Breast epithelium (tissue), 4 donors: ENCODE data around the gene MROH2A. TPM values are rescaled to one million over a fixed set of nuclear protein-coding genes. Genes with fewer than 3 reads are reported as not detected.

Experiments used
- DNase-seq, 2 donors: peaks; one replicate each; pipeline ENCODE4 v3.0.0-alpha.2; 2019; ENCODE audit warnings: low spot score in 2 of 2
- H3K27ac ChIP-seq, 2 donors: fragments of 200-600 bp; sonication (generic) in 1 of 2; one replicate each; pipeline ENCODE4 v1.5.1; 2016 to 2019; ENCODE audit warnings: mild to moderate bottlenecking in 1 of 2
- H3K27me3 ChIP-seq, 2 donors: fragments of 200-600 bp; sonication (generic) in 1 of 2; one replicate each; pipeline versions ENCODE4 v1.5.1 to v1.6.0; 2017 to 2019; ENCODE audit warnings: control low read depth in 1 of 2, mild to moderate bottlenecking in 1 of 2
- H3K36me3 ChIP-seq: fragments of 200-600 bp; one replicate; pipeline ENCODE4 v1.5.1; 2019
- H3K4me1 ChIP-seq, 2 donors: fragments of 200-600 bp; sonication (generic); one replicate each; pipeline ENCODE4 v1.5.1; 2016 to 2019; ENCODE audit warnings: control low read depth in 1 of 2
- H3K4me3 ChIP-seq, 3 donors: fragments of 200-600 bp; sonication (generic); 1 replicate in 2 of 3; 2 replicates in 1 of 3; pipeline ENCODE4 v1.5.1; 2016 to 2019; ENCODE audit warnings: mild to moderate bottlenecking in 3 of 3, moderate library complexity in 2 of 3
- H3K9me3 ChIP-seq, 2 donors: fragments of 200-600 bp; sonication (generic) in 1 of 2; one replicate each; pipeline ENCODE4 v1.5.1; 2016 to 2019; ENCODE audit warnings: control low read depth in 1 of 2
- CTCF ChIP-seq, 3 donors: fragments of 450-650 bp; IDR thresholded peaks; one replicate each; pipeline ENCODE4 v1.5.1; 2016 to 2017; ENCODE audit warnings: antibody characterized with exemption in 3 of 3, mild to moderate bottlenecking in 3 of 3, moderate library complexity in 3 of 3
- POLR2A ChIP-seq: fragments of 450-650 bp; IDR thresholded peaks from one replicate; pipeline ENCODE4 v1.6.1; 2016; ENCODE audit warnings: antibody characterized with exemption, mild to moderate bottlenecking, moderate library complexity
- POLR2AphosphoS5 ChIP-seq, 3 donors: sonication (generic); formaldehyde crosslinking; IDR thresholded peaks; one replicate each; pipeline ENCODE4 v1.6.1; 2017; ENCODE audit warnings: antibody characterized with exemption in 3 of 3
- intact Hi-C: fragments of 100-400 bp; cut with DNase I; formaldehyde crosslinking; loops from one replicate; pipeline ENCODE4 v1.15.1; 2023; ENCODE audit warnings: low total_unique reads
- total RNA-seq, 3 donors: library from RNA; depleted of rRNA; stranded (reverse); fragments of >200 nt; gene quantifications; one replicate each; pipeline ENCODE4 v1.1.0, GENCODE V29; 2016

Gene MROH2A
- total RNA-seq, 3 donors from 2014 or later: not detected

GRCh38 chr2:233818639-233819621, 40.8 kb downstream of the MROH2A start:
- H3K4me3 ChIP-seq: no peak overlapping the region
- TF ChIP-seq CTCF (IDR thresholded peaks at IDR 0.05): no peak
- TF ChIP-seq POLR2AphosphoS5 (IDR thresholded peaks at IDR 0.05): no peak
- TF ChIP-seq POLR2A: no peak
- no peak for DNase-seq

GRCh38 chr2:233819884-233820773, 42.0 kb downstream of the MROH2A start:
- H3K36me3 ChIP-seq: no peaks in the 10 kb centered on the region
- H3K4me3 ChIP-seq: no peak overlapping the region
- H3K27ac ChIP-seq: no peak overlapping the region
- intact Hi-C loops: loop anchor here (5.0 kb wide), 1 partner anchor 62 kb away; no protein-coding TSS in a partner anchor
- no peaks in the 10 kb centered on the region for H3K4me1 ChIP-seq
- no peak for TF ChIP-seq CTCF (IDR thresholded peaks at IDR 0.05)
- TF ChIP-seq POLR2A: no peak
- TF ChIP-seq POLR2AphosphoS5 (IDR thresholded peaks at IDR 0.05): no peak
- no peaks in the 10 kb centered on the region for H3K9me3 ChIP-seq
- H3K27me3 ChIP-seq: no peaks in the 10 kb centered on the region
- DNase-seq: no peak

More at GRCh38 chr2:233818639-233819621, 40.8 kb downstream of the MROH2A start:
- H3K27ac ChIP-seq: no peak overlapping the region
- no peaks in the 10 kb centered on the region for H3K36me3 ChIP-seq
- H3K4me1 ChIP-seq: no peaks in the 10 kb centered on the region
- intact Hi-C loops: loop anchor here (5.0 kb wide), 1 partner anchor 63 kb away; no protein-coding TSS in a partner anchor
- no peaks in the 10 kb centered on the region for H3K9me3 ChIP-seq
- no peaks in the 10 kb centered on the region for H3K27me3 ChIP-seq

- Histone ChIP-seq H3K4me1 (no peaks in the 10 kb centered on the region), H3K27ac (no peak overlapping the region), H3K27me3 (no peaks in the 10 kb centered on the region), H3K9me3 (no peaks in the 10 kb centered on the region), H3K4me3 (no peak overlapping the region), H3K36me3 (no peaks in the 10 kb centered on the region)
- TF ChIP-seq CTCF (IDR thresholded peaks at IDR 0.05) (no peak), POLR2AphosphoS5 (IDR thresholded peaks at IDR 0.05) (no peak), POLR2A (no peak)
- intact Hi-C loops: no loop called here
- DNase-seq: no peak
These were observed 42.6 kb downstream of the MROH2A start for GRCh38 chr2:233820774-233821105.

GRCh38 chr2:233821196-233821595, 43.1 kb downstream of the MROH2A start:
- intact Hi-C loops: no loop called here
- no peak for DNase-seq
- H3K27me3 ChIP-seq: no peaks in the 10 kb centered on the region
- TF ChIP-seq CTCF (IDR thresholded peaks at IDR 0.05) (no peak), POLR2AphosphoS5 (IDR thresholded peaks at IDR 0.05) (no peak), POLR2A (no peak)
- no peaks in the 10 kb centered on the region for H3K9me3 ChIP-seq
- no peaks in the 10 kb centered on the region for H3K36me3 ChIP-seq
- H3K4me3 ChIP-seq: no peak overlapping the region
- H3K27ac ChIP-seq: no peak overlapping the region
- no peaks in the 10 kb centered on the region for H3K4me1 ChIP-seq
